Colon (tissue), 2 donors: ENCODE data around the gene APOH.
"Not testable (repeated sequence)": the region's sequence is repeated elsewhere in the genome, so short reads cannot be mapped to it uniquely, and the experiment has no call there.

Experiments
- FAIRE-seq: peaks from 2 replicates; lab custom pipeline; 2012; peaks lifted over from hg19 to GRCh38; lab: Jason Lieb, UNC
- donor health status: control.
- donor health status: control.

Gene APOH, protein sequence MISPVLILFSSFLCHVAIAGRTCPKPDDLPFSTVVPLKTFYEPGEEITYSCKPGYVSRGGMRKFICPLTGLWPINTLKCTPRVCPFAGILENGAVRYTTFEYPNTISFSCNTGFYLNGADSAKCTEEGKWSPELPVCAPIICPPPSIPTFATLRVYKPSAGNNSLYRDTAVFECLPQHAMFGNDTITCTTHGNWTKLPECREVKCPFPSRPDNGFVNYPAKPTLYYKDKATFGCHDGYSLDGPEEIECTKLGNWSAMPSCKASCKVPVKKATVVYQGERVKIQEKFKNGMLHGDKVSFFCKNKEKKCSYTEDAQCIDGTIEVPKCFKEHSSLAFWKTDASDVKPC

GRCh38 chr17:66228887-66229782 is at the start of gene APOH:
TSS of gene APOH (minus strand) at chr17:66229415. CDS start at chr17:66229379, 36 bp downstream.
- FAIRE-seq: no peak

GRCh38 chr17:66277191-66277590 is 48.0 kb upstream of the APOH start:
- FAIRE-seq: no peak

DNA sequence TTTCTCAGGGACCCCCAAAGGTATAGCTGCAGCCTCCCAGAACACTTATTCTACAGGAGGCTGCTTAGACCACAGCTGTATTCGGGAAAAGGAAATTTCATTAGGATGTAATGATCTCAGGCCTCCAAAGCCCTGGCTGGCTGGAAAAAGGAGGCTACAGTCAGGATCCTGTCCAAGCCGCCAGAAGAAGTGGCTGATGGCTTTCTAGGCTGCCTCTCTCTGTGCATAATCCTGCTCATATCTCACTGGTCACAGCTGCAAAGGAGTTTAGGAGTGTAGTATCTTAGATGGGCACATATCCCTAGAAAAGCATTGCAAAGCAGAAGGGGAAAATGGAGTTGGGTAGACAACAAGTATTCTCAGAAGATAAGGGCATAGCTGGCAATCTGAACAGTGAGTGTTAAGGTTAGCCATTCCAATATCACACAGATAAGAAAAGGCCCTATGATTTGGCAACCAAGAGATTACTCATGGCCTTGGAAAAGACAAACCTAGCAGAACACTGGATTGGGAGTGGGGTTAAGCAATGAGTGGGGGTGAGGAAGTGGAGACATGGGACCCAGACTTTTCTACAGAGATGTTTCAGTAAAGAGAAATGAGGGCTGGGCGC is 47.2 kb upstream of the APOH start:
- FAIRE-seq: no peak

DNA sequence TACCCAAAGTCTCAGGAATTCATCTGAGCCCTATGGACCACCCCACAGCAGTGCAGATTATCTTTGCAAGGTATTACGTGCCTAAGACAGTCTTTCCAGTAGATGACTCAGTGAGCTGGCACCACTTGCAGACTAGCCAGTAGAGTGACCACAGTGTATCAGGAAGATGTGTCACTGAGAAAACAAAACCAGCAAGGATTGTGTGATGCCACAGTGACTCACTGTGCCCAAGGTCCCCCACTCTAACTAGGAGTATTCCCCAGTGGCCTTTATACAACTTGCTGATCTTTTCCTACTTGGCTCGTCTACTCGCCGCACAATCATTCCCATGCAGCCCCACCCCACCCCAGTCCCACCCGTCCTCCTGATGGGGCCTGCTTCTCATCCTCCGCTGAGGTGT is 46.4 kb upstream of the APOH start:
- no peak for FAIRE-seq

DNA sequence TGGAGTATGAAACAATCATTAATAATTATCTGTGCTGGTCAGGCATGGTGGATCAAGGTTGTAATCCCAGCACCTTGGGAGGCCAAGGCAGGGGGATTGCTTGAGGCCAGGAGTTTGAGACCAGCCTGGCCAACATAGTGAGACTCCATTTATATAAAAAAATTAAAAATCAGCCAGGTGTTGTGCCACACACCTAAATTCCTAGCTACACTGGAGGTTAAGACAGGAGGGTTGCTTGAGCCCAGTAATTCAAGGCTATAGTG is 44.3 kb upstream of the APOH start:
- FAIRE-seq: no peak

- FAIRE-seq: no peak
These were observed 43.8 kb upstream of the APOH start for GRCh38 chr17:66272811-66273585.

DNA sequence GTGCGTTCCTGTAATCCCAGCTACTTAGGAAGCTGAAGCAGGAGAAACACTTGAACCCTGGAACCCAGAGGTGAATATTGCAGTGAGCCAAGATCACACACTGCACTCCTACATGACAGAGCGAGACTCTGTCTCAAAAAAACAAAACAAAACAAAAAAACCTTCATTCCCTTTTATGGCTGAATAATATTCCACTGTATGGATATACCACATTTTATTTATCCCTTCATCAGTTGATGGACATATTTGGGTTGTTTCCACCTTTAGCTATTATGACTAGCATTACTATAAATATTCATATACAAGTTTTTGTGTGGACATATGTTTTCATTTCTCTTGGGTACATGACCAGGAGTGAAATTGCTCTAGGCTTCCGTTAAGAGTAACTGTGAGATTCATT is 42.3 kb upstream of the APOH start:
- FAIRE-seq: no peak

DNA sequence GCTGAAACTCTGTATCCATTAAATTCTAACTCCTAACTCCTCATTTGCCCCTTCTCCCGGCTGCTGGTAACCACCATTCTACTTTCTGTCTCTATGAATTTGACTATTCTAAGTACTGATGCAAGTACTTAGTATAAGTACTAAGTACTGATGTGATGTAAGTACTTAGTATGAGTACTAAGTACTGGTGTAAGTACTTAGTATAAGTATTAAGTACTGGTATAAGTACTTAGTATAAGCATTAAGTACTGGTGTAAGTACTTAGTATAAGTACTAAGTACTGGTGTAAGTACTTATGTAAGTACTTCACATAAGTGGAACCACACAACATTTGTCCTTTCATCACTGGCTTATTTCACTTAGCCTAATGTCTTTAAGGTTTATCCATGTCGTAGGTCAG is 40.9 kb upstream of the APOH start:
- FAIRE-seq: no peak

DNA sequence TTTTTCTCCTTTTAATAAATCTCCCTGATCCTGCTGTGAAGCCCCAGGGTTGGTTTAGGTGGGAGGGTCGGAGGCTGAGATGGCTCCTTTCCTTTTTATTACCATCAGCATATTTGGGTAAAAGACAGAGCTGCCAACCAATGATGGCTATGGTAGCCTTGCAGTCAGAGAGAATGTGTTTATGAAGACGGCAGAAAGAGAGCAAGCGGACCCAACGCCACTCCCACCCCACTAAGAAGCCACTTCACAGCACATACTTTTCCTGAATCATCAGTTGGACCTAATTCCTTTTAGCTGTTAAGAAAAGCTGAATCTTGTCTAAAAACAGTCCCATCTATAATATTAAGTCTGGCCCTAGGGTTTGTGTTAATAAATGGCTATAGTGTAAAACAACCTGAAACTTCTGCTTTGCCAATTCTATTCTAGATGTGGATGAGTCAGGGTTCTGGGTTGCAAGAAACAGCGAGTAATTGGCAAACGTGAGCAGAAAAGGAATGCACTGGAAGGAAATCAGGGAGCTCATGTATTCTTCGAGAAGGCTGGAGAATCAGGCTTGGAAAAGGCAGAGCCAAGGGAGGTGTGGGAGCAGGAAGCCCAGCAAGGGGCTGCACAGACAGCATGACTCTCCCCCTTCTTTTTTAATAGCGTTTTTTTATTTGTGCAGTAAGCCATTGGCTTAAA is 39.2 kb upstream of the APOH start:
- FAIRE-seq: no peak

- FAIRE-seq: no peak
These were observed 35.5 kb upstream of the APOH start for GRCh38 chr17:66264696-66265095.

DNA sequence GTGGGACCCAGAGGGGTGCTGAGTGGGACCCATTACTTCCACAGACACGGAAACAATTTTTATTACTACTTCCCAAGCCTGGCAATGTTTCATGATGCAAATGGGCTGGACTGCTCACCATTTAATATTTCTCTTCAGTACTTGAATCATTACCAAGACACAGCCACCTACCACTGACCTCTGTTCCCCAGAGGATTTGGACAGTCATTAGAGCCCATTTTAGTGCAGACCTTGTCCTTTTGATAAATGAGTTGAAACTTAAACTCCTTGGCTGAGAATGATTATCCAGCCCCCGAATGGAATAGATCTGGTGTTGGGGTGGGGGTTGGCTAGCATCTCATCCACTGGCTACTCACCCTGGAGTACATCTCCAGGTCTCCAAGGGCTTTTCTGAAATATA is 33.6 kb upstream of the APOH start:
- FAIRE-seq: no peak

DNA sequence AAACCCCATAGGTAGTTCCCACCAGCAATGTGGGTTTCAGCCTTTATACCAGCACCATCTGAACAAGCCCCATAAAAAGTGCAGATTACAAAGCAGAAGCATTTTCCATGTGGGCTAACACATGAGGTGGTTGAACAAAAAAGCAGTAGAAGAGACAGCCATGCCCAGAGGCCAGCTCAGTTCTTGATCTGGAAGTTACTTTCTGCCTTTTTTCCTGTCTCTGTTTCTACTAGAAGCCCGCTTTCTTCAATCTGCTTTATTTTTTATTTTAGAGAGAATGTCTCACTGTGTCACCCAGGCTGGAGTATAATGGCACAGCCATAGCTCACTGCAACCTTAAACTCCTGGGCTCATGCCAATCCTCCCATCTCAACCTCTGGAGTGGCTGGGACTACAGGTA is 31.5 kb upstream of the APOH start:
- no peak for FAIRE-seq

DNA sequence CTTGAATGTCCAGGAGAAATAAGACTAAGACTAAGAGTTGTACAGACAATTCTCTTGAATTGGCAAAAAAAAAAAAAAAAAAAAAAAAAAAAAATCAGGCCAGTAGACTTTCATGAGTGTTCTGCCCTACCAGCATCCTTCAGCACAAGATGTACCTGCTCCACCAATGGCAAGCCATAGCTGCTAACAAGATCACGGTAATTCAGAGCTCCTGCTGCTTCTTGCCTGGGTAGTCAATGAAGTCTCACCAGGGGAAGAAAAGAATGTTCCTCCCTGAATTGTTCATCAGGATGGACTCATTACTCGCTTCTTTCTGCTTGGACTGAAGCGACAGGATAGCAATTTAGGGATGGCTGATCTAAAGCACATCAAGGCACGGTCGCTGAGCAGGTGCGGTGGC is 31.1 kb upstream of the APOH start:
- FAIRE-seq: no peak

- FAIRE-seq: no peak
These were observed 26.3 kb upstream of the APOH start for GRCh38 chr17:66255527-66255971.

DNA sequence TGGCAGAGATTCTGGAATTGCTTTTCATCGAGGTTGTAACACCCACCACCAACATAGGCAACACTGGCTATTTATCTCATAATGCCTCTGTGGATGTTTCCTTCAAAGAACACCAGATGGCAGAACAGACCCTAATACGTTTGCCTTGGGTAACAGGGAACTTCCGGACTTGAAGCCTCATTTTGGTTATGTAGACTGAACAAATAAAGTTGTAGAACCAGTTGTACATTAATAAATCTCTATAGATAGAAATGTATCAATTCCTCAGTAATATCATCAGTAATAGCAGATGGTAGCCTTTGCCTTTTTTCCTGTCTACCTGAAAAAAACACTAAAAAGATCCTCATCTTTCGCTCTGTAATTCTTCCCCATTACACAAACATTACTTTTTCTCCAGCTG is 25.9 kb upstream of the APOH start:
- FAIRE-seq: no peak

GRCh38 chr17:66253458-66253857 is 24.2 kb upstream of the APOH start:
- not testable (repeated sequence) for FAIRE-seq

DNA sequence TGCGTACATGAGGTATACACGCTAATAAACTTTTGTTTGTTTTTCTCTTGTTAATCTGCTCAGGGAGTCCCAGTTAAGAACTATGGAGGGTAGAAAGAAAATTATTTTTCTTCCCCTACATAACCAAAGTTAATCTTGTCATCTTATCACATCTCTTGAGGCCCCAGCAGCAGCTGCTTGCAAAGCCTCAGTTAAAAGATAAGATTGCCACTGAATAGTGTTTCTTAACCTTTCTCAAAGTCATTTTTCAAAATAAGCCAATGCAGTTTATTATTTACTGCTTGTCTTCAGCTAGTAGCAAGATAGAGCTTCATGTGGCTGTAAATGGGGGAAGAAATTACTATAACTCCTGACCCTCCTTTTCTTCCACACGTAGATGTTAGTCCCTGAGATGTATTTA is 21.5 kb upstream of the APOH start:
- FAIRE-seq: no peak

- no peak for FAIRE-seq
These were observed 19.1 kb upstream of the APOH start for GRCh38 chr17:66248285-66248684.

- FAIRE-seq: no peak
These were observed 12.6 kb upstream of the APOH start for GRCh38 chr17:66241839-66242238.

GRCh38 chr17:66240630-66241029 is 11.4 kb upstream of the APOH start:
- FAIRE-seq: no peak

GRCh38 chr17:66240013-66240412 is 10.8 kb upstream of the APOH start:
- no peak for FAIRE-seq
